RWPE1 (cell line): ENCODE results near the gene PPP3CA.

Source experiments
- CTCF ChIA-PET: fragments of 350-600 bp; sonication (Branson Sonifier 250); formaldehyde crosslinking; extraction: SDS; loops from one replicate; lab custom pipeline; 2021; lab: Yijun Ruan, JAX
- POLR2A ChIA-PET: fragments of 400-600 bp; formaldehyde crosslinking; extraction: SDS; loops from one replicate; lab custom pipeline; 2020; ENCODE audit warnings: antibody characterized with exemption; ENCODE audit not compliant: low non-redundant PET; lab: Yijun Ruan, JAX
- DNase-seq: peaks from one replicate; pipeline ENCODE4 v3.0.0; 2012; ENCODE audit warnings: low spot score
- H3K27ac ChIP-seq: fragments of 450-650 bp; 2 replicates; pipeline ENCODE4 v1.5.1; 2017
- TF ChIP-seq, protein P1 (sequence below): fragments of 450-650 bp; conservative IDR thresholded peaks from 2 replicates; pipeline ENCODE4 v1.5.1; 2017; ENCODE audit warnings: low read depth, mild to moderate bottlenecking

Gene PPP3CA

DNA sequence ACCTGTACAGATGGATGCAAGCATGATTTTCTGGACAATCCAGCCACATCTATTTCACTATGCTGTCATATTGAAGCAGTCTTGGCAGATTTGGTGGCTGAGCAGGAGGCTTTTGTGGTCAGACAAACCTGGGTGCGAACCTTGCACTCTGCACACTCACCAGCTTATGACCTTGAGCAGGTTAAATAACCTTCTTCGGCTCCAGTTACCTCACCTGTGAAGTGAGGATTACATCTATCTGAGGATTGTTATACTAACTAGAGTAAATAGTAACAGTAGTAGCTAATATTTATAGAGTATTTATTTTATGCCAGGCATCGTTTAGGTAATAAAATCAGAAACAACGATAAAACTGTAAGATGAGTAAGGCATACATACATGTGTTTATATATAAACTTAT lies 150.0 kb downstream of the PPP3CA start:
- H3K27ac ChIP-seq, result no peak overlapping the region
- no peak for DNase-seq
- ChIA-PET POLR2A (no interaction called here), CTCF (no interaction called here)
- TF ChIP-seq, protein P1, sequence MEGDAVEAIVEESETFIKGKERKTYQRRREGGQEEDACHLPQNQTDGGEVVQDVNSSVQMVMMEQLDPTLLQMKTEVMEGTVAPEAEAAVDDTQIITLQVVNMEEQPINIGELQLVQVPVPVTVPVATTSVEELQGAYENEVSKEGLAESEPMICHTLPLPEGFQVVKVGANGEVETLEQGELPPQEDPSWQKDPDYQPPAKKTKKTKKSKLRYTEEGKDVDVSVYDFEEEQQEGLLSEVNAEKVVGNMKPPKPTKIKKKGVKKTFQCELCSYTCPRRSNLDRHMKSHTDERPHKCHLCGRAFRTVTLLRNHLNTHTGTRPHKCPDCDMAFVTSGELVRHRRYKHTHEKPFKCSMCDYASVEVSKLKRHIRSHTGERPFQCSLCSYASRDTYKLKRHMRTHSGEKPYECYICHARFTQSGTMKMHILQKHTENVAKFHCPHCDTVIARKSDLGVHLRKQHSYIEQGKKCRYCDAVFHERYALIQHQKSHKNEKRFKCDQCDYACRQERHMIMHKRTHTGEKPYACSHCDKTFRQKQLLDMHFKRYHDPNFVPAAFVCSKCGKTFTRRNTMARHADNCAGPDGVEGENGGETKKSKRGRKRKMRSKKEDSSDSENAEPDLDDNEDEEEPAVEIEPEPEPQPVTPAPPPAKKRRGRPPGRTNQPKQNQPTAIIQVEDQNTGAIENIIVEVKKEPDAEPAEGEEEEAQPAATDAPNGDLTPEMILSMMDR, result no peak

DNA sequence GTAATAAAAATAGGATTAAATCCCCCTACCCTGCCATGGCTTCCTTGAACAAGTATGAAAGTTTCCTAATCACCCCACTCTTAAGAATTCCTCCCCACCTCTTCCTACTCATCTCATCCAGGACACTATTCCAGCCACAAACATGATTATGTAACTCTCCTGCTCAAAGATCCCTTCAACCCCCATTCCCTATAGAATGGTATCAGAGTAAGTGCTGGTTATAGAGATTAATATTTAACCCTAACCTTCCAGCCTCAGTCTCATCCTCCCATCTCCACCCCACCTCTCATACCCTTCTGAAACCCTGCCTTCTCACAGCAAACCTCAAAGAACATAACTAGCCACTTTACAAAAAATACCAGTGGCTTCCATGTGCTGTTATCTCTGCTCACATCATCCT lies 155.1 kb downstream of the PPP3CA start:
- ChIA-PET POLR2A (no interaction called here), CTCF (no interaction called here)
- H3K27ac ChIP-seq, result no peak overlapping the region
- TF ChIP-seq, protein P1, result no peak
- DNase-seq, result no peak

DNA sequence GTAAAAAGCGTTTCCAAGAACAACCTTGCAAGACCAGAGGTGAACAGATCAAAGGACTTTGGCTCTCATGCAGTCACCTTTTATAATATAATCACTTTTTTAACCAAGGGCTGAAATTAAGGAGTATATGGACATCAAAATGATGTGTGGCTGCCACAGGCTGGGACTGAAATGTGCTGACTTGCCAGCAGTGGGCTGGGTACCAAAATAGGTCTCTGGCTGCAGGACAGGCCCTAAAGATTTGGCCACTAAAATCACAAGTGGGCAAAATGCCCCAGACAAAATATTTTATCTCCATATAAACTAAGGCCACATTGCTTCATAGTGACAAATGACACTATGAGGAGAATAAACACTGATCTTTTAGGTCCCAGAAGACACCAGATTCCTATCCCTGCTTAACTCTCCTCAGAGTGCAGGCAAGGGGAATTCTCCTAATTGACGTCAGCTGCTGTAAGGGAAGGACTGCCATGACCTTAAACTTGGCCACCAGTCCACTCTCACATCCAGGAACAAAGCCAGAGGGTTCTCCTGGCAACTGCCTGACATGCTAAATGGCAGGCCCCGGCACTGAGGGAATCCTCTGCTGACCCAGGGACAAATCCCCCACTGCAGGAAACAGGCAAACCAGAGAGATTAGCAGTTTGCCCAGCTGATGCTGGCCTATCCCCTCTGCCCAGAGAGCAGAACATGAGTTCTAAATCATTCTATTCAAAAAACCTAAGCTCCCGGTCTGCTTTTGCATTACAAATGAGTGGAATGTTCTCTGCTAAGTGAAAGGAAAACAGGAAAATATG lies 155.8 kb downstream of the PPP3CA start:
- ChIA-PET POLR2A (no interaction called here), CTCF (interaction anchor here (0.6 kb wide), 1 partner anchor 19 kb away, joined by 3 read pairs; no protein-coding TSS in a partner anchor)
- TF ChIP-seq, protein P1, result no peak
- peak overlapping the region; percentile 65 for H3K27ac ChIP-seq
- no peak for DNase-seq

DNA sequence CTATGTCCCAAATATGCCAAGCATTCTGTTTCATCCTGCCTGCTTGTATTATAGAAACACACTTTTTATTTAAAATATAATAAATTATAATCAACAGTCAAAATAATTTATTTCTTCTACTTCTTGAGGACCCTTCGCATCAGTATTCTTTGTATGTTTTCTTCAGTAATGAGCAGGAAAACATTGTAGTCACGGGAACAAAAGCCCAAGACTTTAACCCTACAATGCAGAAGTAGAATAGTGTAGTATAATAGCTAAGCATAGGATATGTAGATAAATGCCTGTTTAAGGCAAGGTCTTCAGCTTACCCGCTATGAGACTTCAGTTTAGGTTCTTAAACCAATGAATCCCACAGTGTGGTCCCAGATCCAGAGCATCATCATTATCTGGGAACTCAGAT lies 156.6 kb downstream of the PPP3CA start:
- no peak overlapping the region for H3K27ac ChIP-seq
- no peak for DNase-seq
- TF ChIP-seq, protein P1, result no peak
- CTCF ChIA-PET, result interaction anchor here (0.5 kb wide), 1 partner anchor 1356 kb away, joined by 3 read pairs; no protein-coding TSS in a partner anchor
- POLR2A ChIA-PET, result no interaction called here

DNA sequence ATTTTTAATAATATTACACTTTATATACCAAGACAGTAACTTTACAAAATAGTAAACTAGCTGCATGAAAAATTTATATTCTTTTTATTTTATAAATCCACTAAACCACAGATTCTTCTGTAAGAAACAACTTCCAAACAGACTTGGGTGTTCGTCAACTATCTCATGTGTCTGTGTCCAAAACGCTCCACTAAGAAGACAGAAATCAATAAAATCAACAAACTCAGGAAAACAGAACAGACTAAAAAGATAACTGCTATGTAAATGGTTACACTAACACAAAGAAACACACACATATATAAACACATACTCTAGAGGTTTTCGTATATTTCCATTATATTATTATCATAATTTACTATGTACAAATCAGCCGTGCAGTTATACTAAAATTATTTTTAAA lies 158.4 kb downstream of the PPP3CA start:
- POLR2A ChIA-PET, result no interaction called here

DNA sequence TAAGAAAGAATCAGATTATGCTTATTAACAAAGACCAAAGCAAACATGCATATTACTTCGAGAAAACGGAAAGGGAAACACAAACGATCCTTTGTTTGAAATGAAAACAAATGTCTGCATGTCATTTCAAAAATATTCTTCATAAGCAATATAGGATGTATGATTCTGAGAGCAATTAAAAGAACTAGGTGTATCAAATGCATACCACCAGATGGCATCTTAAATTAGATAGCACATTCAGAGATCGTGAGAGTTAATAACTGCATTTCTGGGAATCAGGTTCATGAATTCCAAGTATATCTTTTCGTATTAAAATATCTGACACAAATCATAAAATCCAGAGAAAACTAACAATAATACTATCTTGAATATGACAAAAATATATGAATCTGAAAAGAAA lies 159.5 kb downstream of the PPP3CA start:
- no peak for DNase-seq
- POLR2A ChIA-PET, result no interaction called here
- H3K27ac ChIP-seq, result no peak overlapping the region
- TF ChIP-seq, protein P1, result peak; percentile 22; the same call in 1 of the 2 replicates
- CTCF ChIA-PET, result no interaction called here

More for the DNA sequence above, 158.4 kb downstream of the PPP3CA start:
- TF ChIP-seq, protein P1, result no peak
- CTCF ChIA-PET, result interaction anchor here (0.7 kb wide), 2 partner anchors 15 to 216 kb away, joined by 3 to 7 read pairs; no protein-coding TSS in a partner anchor
- H3K27ac ChIP-seq, result no peak overlapping the region
- DNase-seq, result no peak
